Peyer's patch (tissue), 4 donors: ENCODE measurements around the gene MYL7.

Experiments
- CTCF ChIP-seq, 6 experiments: fragments of 450-650 bp in 4 of 6; fragments of 200-600 bp in 2 of 6; sonication (generic) in 1 of 6; IDR thresholded peaks; one replicate each; pipeline ENCODE4 v1.5.1; 2017 to 2019; ENCODE audit warnings: antibody characterized with exemption in 6 of 6, mild to moderate bottlenecking in 3 of 6, moderate library complexity in 1 of 6
- POLR2A ChIP-seq, 2 donors: fragments of 450-650 bp; IDR thresholded peaks; one replicate each; pipeline ENCODE4 v1.5.1; 2017; ENCODE audit warnings: antibody characterized with exemption in 2 of 2, mild to moderate bottlenecking in 2 of 2, moderate library complexity in 2 of 2

DNA sequence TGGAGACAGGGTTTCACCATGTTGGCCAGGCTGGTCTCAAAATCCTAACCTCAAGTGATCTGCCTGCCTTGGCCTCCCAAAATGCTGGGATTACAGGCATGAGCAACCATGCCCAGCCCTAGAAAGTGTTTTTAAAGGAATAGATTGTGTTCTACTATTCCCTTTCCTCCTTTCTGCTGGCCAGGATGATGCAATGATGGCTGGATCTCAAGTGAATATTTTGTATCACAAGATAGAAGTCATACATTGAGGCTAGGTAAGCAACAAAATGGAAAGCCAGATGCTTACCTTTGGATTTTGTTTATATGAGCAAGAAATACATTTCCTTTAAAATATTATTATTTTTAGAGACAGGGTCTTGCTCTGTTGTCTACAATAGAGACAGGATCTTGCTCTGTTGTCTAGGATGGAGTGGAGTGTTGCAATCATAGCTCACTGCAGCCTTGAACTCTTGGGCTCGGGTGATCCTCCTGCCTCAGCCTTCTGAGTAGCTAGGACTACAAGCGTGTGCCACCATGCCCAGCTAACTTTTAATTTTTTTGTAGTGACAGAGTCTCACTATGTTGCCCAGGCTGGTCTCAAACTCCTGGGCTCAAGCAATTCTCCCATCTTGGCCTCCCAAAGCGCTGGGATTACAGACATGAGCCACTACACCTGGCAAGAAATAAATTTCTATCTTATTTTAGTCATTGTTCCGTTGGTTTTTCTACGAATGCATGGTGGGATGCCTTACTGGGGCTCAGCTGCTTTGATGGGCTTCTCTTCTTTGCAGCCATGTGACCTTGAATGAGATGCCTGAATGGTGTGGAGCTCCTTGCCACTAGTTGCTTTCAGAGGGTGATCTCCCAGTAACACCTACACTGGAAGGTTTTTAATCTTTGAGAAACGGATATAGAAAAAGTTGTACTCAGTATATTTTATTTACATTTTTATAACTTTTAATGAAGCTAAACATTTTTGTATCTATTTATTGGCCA is 42.8 kb downstream of the MYL7 start:
- TF ChIP-seq CTCF (IDR thresholded peaks at IDR 0.05) (no peak), POLR2A (IDR thresholded peaks at IDR 0.05) (no peak)
